Activated T-helper 1 cell treated with anti-CD3 and anti-CD28 coated beads, Interleukin-12 subunit alpha, Interleukin-12 subunit beta, Interleukin-2, Interleukin-4 antibody, amounts not matched to agents 30 ng/mL and 10 ng/mL and 1 ng/mL, durations not matched to agents 14 hours and 24 hours and 36 hours (primary cell): ENCODE results near the gene STARD13. TPM values are rescaled to one million over a fixed set of nuclear protein-coding genes. Genes with fewer than 3 reads are reported as not detected.

Experiments used
- DNase-seq: peaks from one replicate; pipeline ENCODE4 v3.0.0; 2021; ENCODE audit warnings: low spot score
- H3K27ac Mint-ChIP-seq: one replicate; pipeline ENCODE4 v1.8.0; 2021; ENCODE audit warnings: mild to moderate bottlenecking, mixed read lengths
- H3K27me3 Mint-ChIP-seq: one replicate; pipeline ENCODE4 v1.8.0; 2022; ENCODE audit warnings: mild to moderate bottlenecking, moderate library complexity, mixed read lengths; ENCODE audit not compliant: insufficient read depth
- H3K36me3 Mint-ChIP-seq: one replicate; pipeline ENCODE4 v1.8.0; 2021; ENCODE audit warnings: low read depth, mixed read lengths
- H3K4me1 Mint-ChIP-seq: one replicate; pipeline ENCODE4 v1.8.0; 2021; ENCODE audit warnings: low read depth, mixed read lengths
- H3K4me3 Mint-ChIP-seq: one replicate; pipeline ENCODE4 v1.8.0; 2021; ENCODE audit warnings: mild to moderate bottlenecking, moderate library complexity, mixed read lengths
- H3K9me3 Mint-ChIP-seq: one replicate; pipeline ENCODE4 v1.8.0; 2021; ENCODE audit warnings: mixed read lengths
- intact Hi-C: fragments of 100-400 bp; cut with micrococcal nuclease; formaldehyde crosslinking; loops from one replicate; pipeline ENCODE4 v1.15.1; 2024
- total RNA-seq: library from RNA; stranded (reverse); gene quantifications from 2 replicates; pipeline ENCODE4 v1.2.3, GENCODE V29; 2022

The STARD13 gene
- total RNA-seq, 1 donor from 2014 or later = 6.9 TPM

GRCh38 chr13:33318037-33318436 lies 32.5 kb upstream of the STARD13 start:
- no peak overlapping the region for H3K4me3 Mint-ChIP-seq
- peaks cover 2% of the 10 kb centered on the region for H3K27me3 Mint-ChIP-seq
- H3K4me1 Mint-ChIP-seq = no peaks in the 10 kb centered on the region
- DNase-seq = no peak
- H3K9me3 Mint-ChIP-seq = no peaks in the 10 kb centered on the region
- H3K27ac Mint-ChIP-seq = no peak overlapping the region
- no peaks in the 10 kb centered on the region for H3K36me3 Mint-ChIP-seq
- intact Hi-C loops = no loop called here

- H3K36me3 Mint-ChIP-seq = no peaks in the 10 kb centered on the region
- no peaks in the 10 kb centered on the region for H3K9me3 Mint-ChIP-seq
- H3K27me3 Mint-ChIP-seq = peaks cover 2% of the 10 kb centered on the region
- H3K27ac Mint-ChIP-seq = no peak overlapping the region
- DNase-seq = no peak
- intact Hi-C loops = no loop called here
- no peak overlapping the region for H3K4me3 Mint-ChIP-seq
- H3K4me1 Mint-ChIP-seq = no peaks in the 10 kb centered on the region
These were observed 31.3 kb upstream of the STARD13 start for GRCh38 chr13:33316890-33317289.

GRCh38 chr13:33313504-33313903 lies 27.9 kb upstream of the STARD13 start:
- DNase-seq = no peak
- H3K9me3 Mint-ChIP-seq = no peaks in the 10 kb centered on the region
- H3K27me3 Mint-ChIP-seq = peaks cover 3% of the 10 kb centered on the region
- H3K4me1 Mint-ChIP-seq = no peaks in the 10 kb centered on the region
- no peak overlapping the region for H3K4me3 Mint-ChIP-seq
- intact Hi-C loops = no loop called here
- no peaks in the 10 kb centered on the region for H3K36me3 Mint-ChIP-seq
- no peak overlapping the region for H3K27ac Mint-ChIP-seq

GRCh38 chr13:33312861-33313212 lies 27.3 kb upstream of the STARD13 start:
- intact Hi-C loops = no loop called here
- H3K27me3 Mint-ChIP-seq = peaks cover 3% of the 10 kb centered on the region
- no peaks in the 10 kb centered on the region for H3K36me3 Mint-ChIP-seq
- H3K4me3 Mint-ChIP-seq = no peak overlapping the region
- no peaks in the 10 kb centered on the region for H3K4me1 Mint-ChIP-seq
- no peak for DNase-seq
- no peaks in the 10 kb centered on the region for H3K9me3 Mint-ChIP-seq
- no peak overlapping the region for H3K27ac Mint-ChIP-seq

GRCh38 chr13:33312150-33312860 lies 26.8 kb upstream of the STARD13 start:
- no peak overlapping the region for H3K27ac Mint-ChIP-seq
- no peak for DNase-seq
- no peak overlapping the region for H3K4me3 Mint-ChIP-seq
- H3K27me3 Mint-ChIP-seq = peaks cover 2% of the 10 kb centered on the region
- intact Hi-C loops = no loop called here
- H3K9me3 Mint-ChIP-seq = no peaks in the 10 kb centered on the region
- no peaks in the 10 kb centered on the region for H3K4me1 Mint-ChIP-seq
- H3K36me3 Mint-ChIP-seq = no peaks in the 10 kb centered on the region

GRCh38 chr13:33311040-33311439 lies 25.5 kb upstream of the STARD13 start:
- intact Hi-C loops = no loop called here
- Mint-ChIP-seq H3K4me1 (no peaks in the 10 kb centered on the region), H3K27ac (no peak overlapping the region), H3K4me3 (no peak overlapping the region), H3K9me3 (no peaks in the 10 kb centered on the region), H3K36me3 (no peaks in the 10 kb centered on the region), H3K27me3 (peaks cover 1% of the 10 kb centered on the region)
- no peak for DNase-seq

- intact Hi-C loops = no loop called here
- H3K9me3 Mint-ChIP-seq = no peaks in the 10 kb centered on the region
- H3K4me3 Mint-ChIP-seq = no peak overlapping the region
- H3K27me3 Mint-ChIP-seq = peaks cover 3% of the 10 kb centered on the region
- H3K36me3 Mint-ChIP-seq = no peaks in the 10 kb centered on the region
- no peak overlapping the region for H3K27ac Mint-ChIP-seq
- DNase-seq = no peak
- no peaks in the 10 kb centered on the region for H3K4me1 Mint-ChIP-seq
These were observed 24.9 kb upstream of the STARD13 start for GRCh38 chr13:33310245-33311038.

- DNase-seq = no peak
- Mint-ChIP-seq H3K4me1 (no peaks in the 10 kb centered on the region), H3K4me3 (no peak overlapping the region), H3K27me3 (peaks cover 6% of the 10 kb centered on the region), H3K36me3 (no peaks in the 10 kb centered on the region), H3K9me3 (no peaks in the 10 kb centered on the region), H3K27ac (no peak overlapping the region)
- intact Hi-C loops = no loop called here
These were observed 23.3 kb upstream of the STARD13 start for GRCh38 chr13:33308863-33309262.

- intact Hi-C loops = no loop called here
- Mint-ChIP-seq H3K36me3 (no peaks in the 10 kb centered on the region), H3K27me3 (peaks cover 6% of the 10 kb centered on the region), H3K27ac (no peak overlapping the region), H3K4me3 (no peak overlapping the region), H3K9me3 (no peaks in the 10 kb centered on the region), H3K4me1 (no peaks in the 10 kb centered on the region)
- no peak for DNase-seq
These were observed 22.3 kb upstream of the STARD13 start for GRCh38 chr13:33307843-33308242.

GRCh38 chr13:33303855-33304597 lies 18.5 kb upstream of the STARD13 start:
- no peaks in the 10 kb centered on the region for H3K9me3 Mint-ChIP-seq
- no peaks in the 10 kb centered on the region for H3K36me3 Mint-ChIP-seq
- no peaks in the 10 kb centered on the region for H3K4me1 Mint-ChIP-seq
- peaks cover 5% of the 10 kb centered on the region for H3K27me3 Mint-ChIP-seq
- DNase-seq = no peak
- H3K27ac Mint-ChIP-seq = no peak overlapping the region
- no peak overlapping the region for H3K4me3 Mint-ChIP-seq
- intact Hi-C loops = no loop called here

- intact Hi-C loops = no loop called here
- H3K9me3 Mint-ChIP-seq = no peaks in the 10 kb centered on the region
- H3K27ac Mint-ChIP-seq = no peak overlapping the region
- H3K36me3 Mint-ChIP-seq = no peaks in the 10 kb centered on the region
- H3K27me3 Mint-ChIP-seq = peaks cover 4% of the 10 kb centered on the region
- H3K4me3 Mint-ChIP-seq = no peak overlapping the region
- no peak for DNase-seq
- H3K4me1 Mint-ChIP-seq = no peaks in the 10 kb centered on the region
These were observed 14.1 kb upstream of the STARD13 start for GRCh38 chr13:33299626-33300025.

- intact Hi-C loops = no loop called here
- H3K27ac Mint-ChIP-seq = no peak overlapping the region
- H3K36me3 Mint-ChIP-seq = no peaks in the 10 kb centered on the region
- no peaks in the 10 kb centered on the region for H3K4me1 Mint-ChIP-seq
- no peak overlapping the region for H3K4me3 Mint-ChIP-seq
- no peaks in the 10 kb centered on the region for H3K9me3 Mint-ChIP-seq
- no peak for DNase-seq
- H3K27me3 Mint-ChIP-seq = peaks cover 4% of the 10 kb centered on the region
These were observed 11.4 kb upstream of the STARD13 start for GRCh38 chr13:33296793-33297425.

- no peak overlapping the region for H3K27ac Mint-ChIP-seq
- intact Hi-C loops = no loop called here
- DNase-seq = no peak
- H3K9me3 Mint-ChIP-seq = no peaks in the 10 kb centered on the region
- no peaks in the 10 kb centered on the region for H3K4me1 Mint-ChIP-seq
- no peaks in the 10 kb centered on the region for H3K36me3 Mint-ChIP-seq
- peaks cover 7% of the 10 kb centered on the region for H3K27me3 Mint-ChIP-seq
- H3K4me3 Mint-ChIP-seq = no peak overlapping the region
These were observed 7.2 kb upstream of the STARD13 start for GRCh38 chr13:33292712-33293111.
